8988T (cell line): ENCODE results near the gene LRRIQ1.

Experiments
- DNase-seq: peaks from one replicate; pipeline ENCODE4 v3.0.0; 2011

LRRIQ1 gene

GRCh38 chr12:85281636-85282312 is 245.6 kb downstream of the LRRIQ1 start:
- DNase-seq = no peak

DNA sequence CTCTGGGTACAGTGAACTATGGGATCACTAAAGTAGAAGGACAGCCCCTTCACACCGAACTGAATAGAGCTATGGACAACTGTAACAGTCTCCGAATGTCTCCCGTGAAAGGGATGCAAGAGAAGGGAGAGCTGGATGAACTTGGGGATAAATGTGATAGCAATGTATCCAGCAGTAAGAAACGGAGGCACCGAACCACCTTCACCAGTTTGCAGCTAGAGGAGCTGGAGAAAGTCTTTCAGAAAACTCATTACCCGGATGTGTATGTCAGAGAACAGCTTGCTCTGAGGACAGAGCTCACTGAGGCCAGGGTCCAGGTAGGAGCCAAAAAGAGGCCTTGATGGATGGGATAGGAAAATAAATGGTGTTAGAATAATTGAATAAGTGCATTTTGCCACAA is 247.4 kb downstream of the LRRIQ1 start:
- no peak for DNase-seq
